Naive thymus-derived CD8-positive, alpha-beta T cell (primary cell): ENCODE data around the gene SIGLEC6. TPM values are rescaled to one million over a fixed set of nuclear protein-coding genes. Genes with fewer than 3 reads are reported as not detected.

Experiments
- ATAC-seq, 2 donors: fragments of 150-1000 bp; cut with Tn5 transposase in 1 of 2; sonication (Bioruptor Pico), chemical (Tn5 transposase) in 1 of 2; 1 replicate in 1 of 2; 2 replicates in 1 of 2; pipeline ENCODE4 v1.10.0; 2021; ENCODE audit warnings: mild to moderate bottlenecking in 2 of 2, moderate library complexity in 2 of 2
- POLR2A ChIA-PET: fragments of 350-600 bp; sonication (Branson Sonifier 250); formaldehyde crosslinking; loops from one replicate; lab custom pipeline; 2021; ENCODE audit warnings: antibody characterized with exemption; lab: Charles Lee
- DNase-seq, 10 donors: peaks; one replicate each; pipeline versions ENCODE4 v3.0.0 to v3.0.0-alpha.2; 2020 to 2022
- H3K27ac Mint-ChIP-seq, 10 donors: one replicate each; pipeline ENCODE4 v1.8.0; 2020 to 2022; ENCODE audit warnings: mild to moderate bottlenecking in 10 of 10, mixed read lengths in 10 of 10, moderate library complexity in 4 of 10, inconsistent platforms in 1 of 10
- H3K27me3 Mint-ChIP-seq, 5 donors: one replicate each; pipeline ENCODE4 v1.8.0; 2021 to 2022; ENCODE audit warnings: mixed read lengths in 5 of 5
- H3K36me3 Mint-ChIP-seq, 3 donors: one replicate each; pipeline ENCODE4 v1.8.0; 2020 to 2022; ENCODE audit warnings: mixed read lengths in 3 of 3, mild to moderate bottlenecking in 2 of 3, inconsistent platforms in 1 of 3
- H3K4me1 Mint-ChIP-seq, 4 donors: one replicate each; pipeline ENCODE4 v1.8.0; 2021 to 2022; ENCODE audit warnings: mixed read lengths in 4 of 4
- H3K4me3 Mint-ChIP-seq, 10 donors: one replicate each; pipeline ENCODE4 v1.8.0; 2020 to 2022; ENCODE audit warnings: mild to moderate bottlenecking in 10 of 10, mixed read lengths in 10 of 10, moderate library complexity in 6 of 10, inconsistent platforms in 1 of 10
- H3K9me3 Mint-ChIP-seq, 9 donors: one replicate each; pipeline ENCODE4 v1.8.0; 2020 to 2022; ENCODE audit warnings: mixed read lengths in 9 of 9, mild to moderate bottlenecking in 3 of 9, inconsistent platforms in 1 of 9, moderate library complexity in 1 of 9
- polyA plus RNA-seq, 3 donors: library from polyadenylated mRNA; unstranded; fragments of 300-500 nt; fragmentation: Illumina TruSeq; gene quantifications; one replicate each; pipeline ENCODE4 v1.2.3, GENCODE V29; 2021
- total RNA-seq, 8 experiments: library from RNA in 2 of 8; stranded (reverse) in 2 of 8; gene quantifications; one replicate each; pipeline ENCODE4 v1.2.3 and lab custom pipeline; 2021 to 2026

Gene SIGLEC6
- total and polyA plus RNA-seq, 5 experiments from 2014 or later: 0.26 TPM; not detected in 4

- no peaks in the 10 kb centered on the region for H3K9me3 Mint-ChIP-seq
- no peak overlapping the region for H3K4me3 Mint-ChIP-seq
- POLR2A ChIA-PET: no interaction called here
- peaks cover 0 to 4% (median 0%) of the 10 kb centered on the region in 3 donors for H3K36me3 Mint-ChIP-seq
- H3K4me1 Mint-ChIP-seq: peaks cover 0 to 9% (median 6%) of the 10 kb centered on the region in 4 donors
- peaks cover 11 to 40% (median 24%) of the 10 kb centered on the region in 5 donors for H3K27me3 Mint-ChIP-seq
- DNase-seq (no peak), ATAC-seq (no peak)
- H3K27ac Mint-ChIP-seq: no peak overlapping the region
These were observed 63.5 kb downstream of the SIGLEC6 start for GRCh38 chr19:51467864-51468544.

Other genes with a start within 250 kb of the SIGLEC6 start
- gene IGLON5, start 220.0 kb downstream of the SIGLEC6 start, total RNA-seq: not detected
- gene IGLON5, start 220.0 kb downstream of the SIGLEC6 start, polyA plus RNA-seq: not detected
- under 1 TPM; 0.11 to 0.60 TPM for gene VSIG10L, start 189.5 kb downstream of the SIGLEC6 start, total RNA-seq
- under 1 TPM in 2 of 3 donors, not detected in 1; 0.10 to 0.21 TPM for gene VSIG10L, start 189.5 kb downstream of the SIGLEC6 start, polyA plus RNA-seq
- gene ETFB, start 165.3 kb downstream of the SIGLEC6 start, total RNA-seq: 10 to 100 TPM; 46.2 to 48.1 TPM
- gene ETFB, start 165.3 kb downstream of the SIGLEC6 start, polyA plus RNA-seq: 100 to 1,000 TPM in 1 of 3 donors, 10 to 100 TPM in 2; 85.8 to 104 (median 91.5) TPM
- 1 to 10 TPM in 1 of 2 experiments, under 1 TPM in 1; 0.73 to 1.7 TPM for gene CLDND2, start 162.7 kb downstream of the SIGLEC6 start, total RNA-seq
- not detected for gene CLDND2, start 162.7 kb downstream of the SIGLEC6 start, polyA plus RNA-seq
- gene NKG7, start 159.0 kb downstream of the SIGLEC6 start, total RNA-seq: 1 to 10 TPM; 3.8 to 5.6 TPM
- 1,000 to 10,000 TPM in 1 of 3 donors, 10 to 100 TPM in 2; 41.7 to 1,629 (median 63.8) TPM for gene NKG7, start 159.0 kb downstream of the SIGLEC6 start, polyA plus RNA-seq
- gene LIM2, start 143.7 kb downstream of the SIGLEC6 start, total RNA-seq: not detected
- under 1 TPM in 1 of 3 donors, not detected in 2; 0.68 TPM for gene LIM2, start 143.7 kb downstream of the SIGLEC6 start, polyA plus RNA-seq
- not detected for gene C19orf84, start 141.1 kb downstream of the SIGLEC6 start, total RNA-seq
- not detected for gene C19orf84, start 141.1 kb downstream of the SIGLEC6 start, polyA plus RNA-seq
- gene SIGLEC10, start 114.0 kb downstream of the SIGLEC6 start, total RNA-seq: 1 to 10 TPM in 1 of 2 experiments, under 1 TPM in 1; 0.68 to 1.2 TPM
- gene SIGLEC10, start 114.0 kb downstream of the SIGLEC6 start, polyA plus RNA-seq: under 1 TPM; 0.06 to 0.24 (median 0.13) TPM
- gene SIGLEC8, start 73.2 kb downstream of the SIGLEC6 start, total RNA-seq: not detected
- not detected for gene SIGLEC8, start 73.2 kb downstream of the SIGLEC6 start, polyA plus RNA-seq
- not detected for gene CEACAM18, start 53.1 kb downstream of the SIGLEC6 start, total RNA-seq
- gene CEACAM18, start 53.1 kb downstream of the SIGLEC6 start, polyA plus RNA-seq: not detected
- not detected for gene SIGLEC12, start 29.9 kb downstream of the SIGLEC6 start, total RNA-seq
- under 1 TPM in 1 of 3 donors, not detected in 2; 0.31 TPM for gene SIGLEC12, start 29.9 kb downstream of the SIGLEC6 start, polyA plus RNA-seq
- gene ZNF175, start 39.6 kb upstream of the SIGLEC6 start, total RNA-seq: 10 to 100 TPM; 17.0 to 21.0 TPM
- 1 to 10 TPM; 1.9 to 3.7 (median 2.8) TPM for gene ZNF175, start 39.6 kb upstream of the SIGLEC6 start, polyA plus RNA-seq
- gene SIGLEC5, start 98.7 kb upstream of the SIGLEC6 start, total RNA-seq: not detected
- not detected for gene SIGLEC5, start 98.7 kb upstream of the SIGLEC6 start, polyA plus RNA-seq
- under 1 TPM; 0.33 to 0.83 TPM for gene SIGLEC14, start 115.2 kb upstream of the SIGLEC6 start, total RNA-seq
- under 1 TPM in 1 of 3 donors, not detected in 2; 0.07 TPM for gene SIGLEC14, start 115.2 kb upstream of the SIGLEC6 start, polyA plus RNA-seq
- 10 to 100 TPM; 11.9 to 12.3 TPM for gene SPACA6, start 161.7 kb upstream of the SIGLEC6 start, total RNA-seq
- 1 to 10 TPM; 2.0 to 4.0 (median 3.5) TPM for gene SPACA6, start 161.7 kb upstream of the SIGLEC6 start, polyA plus RNA-seq
- not detected for gene HAS1, start 192.3 kb upstream of the SIGLEC6 start, total RNA-seq
- gene HAS1, start 192.3 kb upstream of the SIGLEC6 start, polyA plus RNA-seq: under 1 TPM in 1 of 3 donors, not detected in 2; 0.09 TPM
- gene FPR1, start 220.2 kb upstream of the SIGLEC6 start, total RNA-seq: not detected
- gene FPR1, start 220.2 kb upstream of the SIGLEC6 start, polyA plus RNA-seq: under 1 TPM in 2 of 3 donors, not detected in 1; 0.11 to 0.49 TPM
- not detected for gene FPR2, start 229.5 kb upstream of the SIGLEC6 start, total RNA-seq
- gene FPR2, start 229.5 kb upstream of the SIGLEC6 start, polyA plus RNA-seq: not detected